Osteoblast (primary cell): Measurements from ENCODE around the gene PKP3. TPM values are rescaled to one million over a fixed set of nuclear protein-coding genes. Genes with fewer than 3 reads are reported as not detected.

Experiments used
- DNase-seq: peaks from one replicate; pipeline ENCODE4 v3.0.0; 2011; ENCODE audit warnings: low spot score, mixed read lengths; ENCODE audit not compliant: insufficient read length; ENCODE audit errors: missing footprints
- H2AFZ ChIP-seq: 2 replicates; pipeline ENCODE4 v1.6.0; 2011; ENCODE audit warnings: mild to moderate bottlenecking, low read length
- H3K27ac ChIP-seq: 2 replicates; pipeline ENCODE4 v1.5.1; 2011; ENCODE audit warnings: mild to moderate bottlenecking, low read depth, low read length, moderate library complexity
- H3K27me3 ChIP-seq: 2 replicates; pipeline ENCODE4 v1.6.0; 2012; ENCODE audit warnings: mild to moderate bottlenecking, control low read depth, inconsistent platforms, low read length, moderate library complexity; ENCODE audit not compliant: insufficient read depth
- H3K36me3 ChIP-seq: 2 replicates; pipeline ENCODE4 v1.5.1; 2011; ENCODE audit warnings: mild to moderate bottlenecking, low read length, control low read depth, moderate library complexity; ENCODE audit not compliant: insufficient read depth
- H3K4me1 ChIP-seq: 2 replicates; pipeline ENCODE4 v1.5.1; 2011; ENCODE audit warnings: mild to moderate bottlenecking, low read length, control low read depth, moderate library complexity; ENCODE audit not compliant: insufficient read depth
- H3K4me2 ChIP-seq: 2 replicates; pipeline ENCODE4 v1.6.0; 2011; ENCODE audit warnings: mild to moderate bottlenecking, low read length; ENCODE audit not compliant: insufficient read depth
- H3K4me3 ChIP-seq: fragments of 200-600 bp; sonication (generic); 3 replicates; pipeline ENCODE4 v1.5.1; 2012; ENCODE audit warnings: mild to moderate bottlenecking, low read length, inconsistent platforms; ENCODE audit not compliant: insufficient read depth
- H3K79me2 ChIP-seq: 2 replicates; pipeline ENCODE4 v1.6.0; 2012; ENCODE audit warnings: mild to moderate bottlenecking, low read length, control low read depth, inconsistent platforms; ENCODE audit not compliant: insufficient read depth
- H3K9me3 ChIP-seq: 2 replicates; pipeline ENCODE4 v1.5.1; 2011; ENCODE audit warnings: low read depth, low read length, control low read depth
- H4K20me1 ChIP-seq: 2 replicates; pipeline ENCODE4 v1.6.0; 2012; ENCODE audit warnings: mild to moderate bottlenecking, low read length, control low read depth; ENCODE audit not compliant: insufficient read depth
- CTCF ChIP-seq: IDR thresholded peaks from 2 replicates; pipeline ENCODE4 v1.5.1; 2011; ENCODE audit warnings: mild to moderate bottlenecking, low read depth, low read length, moderate library complexity; ENCODE audit errors: extremely low read depth
- total RNA-seq: library from RNA; depleted of rRNA; stranded (reverse); fragments of >200 nt; gene quantifications from 2 replicates; pipeline ENCODE4 v1.2.3, GENCODE V29; 2012

Gene PKP3
- total RNA-seq, 1 donor, result 2.5 TPM

DNA sequence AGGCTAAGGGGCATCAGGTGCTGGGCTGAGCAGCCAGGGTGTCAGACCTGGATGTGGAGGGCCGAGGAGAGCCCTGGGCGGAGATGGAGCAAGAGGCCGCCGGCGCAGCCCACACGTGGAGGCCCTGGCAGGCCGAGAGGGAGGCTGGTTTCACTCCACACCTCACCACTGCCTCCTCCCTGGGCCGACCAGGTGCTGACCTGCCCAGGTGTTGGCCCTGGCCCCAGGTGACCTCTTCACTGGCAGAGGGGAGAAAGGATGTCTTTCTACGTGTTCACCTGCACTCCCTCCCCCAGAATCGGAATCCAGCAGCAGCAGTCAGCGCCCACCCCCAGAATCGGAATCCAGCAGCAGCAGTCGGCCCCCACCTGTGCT is 47.0 kb downstream of the PKP3 start:
- Histone ChIP-seq H2AFZ (no peak overlapping the region), H4K20me1 (no peaks in the 10 kb centered on the region), H3K4me3 (no peak overlapping the region)

GRCh38 chr11:441418-442274 is 47.6 kb downstream of the PKP3 start, which contains the start of gene ANO9:
ANO9 (minus strand) TSS chr11:442011; CDS start chr11:441926, 85 bp downstream.
- peaks cover 23% of the 10 kb centered on the region for H3K27me3 ChIP-seq
- no peak within 1 kb of the TSS for H3K4me3 ChIP-seq
- peaks cover 4% of the 10 kb centered on the region for H3K4me1 ChIP-seq
- no peak within 1 kb of the TSS for H3K4me2 ChIP-seq
- no peak for DNase-seq
- no peaks in the 10 kb centered on the region for H4K20me1 ChIP-seq
- TF ChIP-seq CTCF, result no peak
- no peaks in the 10 kb centered on the region for H3K79me2 ChIP-seq
- no peaks in the 10 kb centered on the region for H3K9me3 ChIP-seq
- H2AFZ ChIP-seq, result no peak within 1 kb of the TSS
- no peaks in the 10 kb centered on the region for H3K36me3 ChIP-seq
- H3K27ac ChIP-seq, result no peak within 1 kb of the TSS

More for the DNA sequence above, 47.0 kb downstream of the PKP3 start:
- Histone ChIP-seq H3K27ac (no peak overlapping the region), H3K36me3 (no peaks in the 10 kb centered on the region), H3K27me3 (peaks cover 23% of the 10 kb centered on the region), H3K4me1 (peaks cover 4% of the 10 kb centered on the region), H3K9me3 (no peaks in the 10 kb centered on the region), H3K4me2 (no peak overlapping the region), H3K79me2 (no peaks in the 10 kb centered on the region)
- DNase-seq, result no peak
- no peak for TF ChIP-seq CTCF

GRCh38 chr11:442611-443081 is 48.6 kb downstream of the PKP3 start:
- Histone ChIP-seq H3K27ac (no peak overlapping the region), H2AFZ (no peak overlapping the region), H3K4me3 (no peak overlapping the region), H3K4me2 (no peak overlapping the region), H3K4me1 (peaks cover 4% of the 10 kb centered on the region), H3K9me3 (no peaks in the 10 kb centered on the region), H3K36me3 (no peaks in the 10 kb centered on the region), H3K79me2 (no peaks in the 10 kb centered on the region), H4K20me1 (no peaks in the 10 kb centered on the region), H3K27me3 (peaks cover 23% of the 10 kb centered on the region)
- TF ChIP-seq CTCF, result no peak
- DNase-seq, result peak; percentile 84

DNA sequence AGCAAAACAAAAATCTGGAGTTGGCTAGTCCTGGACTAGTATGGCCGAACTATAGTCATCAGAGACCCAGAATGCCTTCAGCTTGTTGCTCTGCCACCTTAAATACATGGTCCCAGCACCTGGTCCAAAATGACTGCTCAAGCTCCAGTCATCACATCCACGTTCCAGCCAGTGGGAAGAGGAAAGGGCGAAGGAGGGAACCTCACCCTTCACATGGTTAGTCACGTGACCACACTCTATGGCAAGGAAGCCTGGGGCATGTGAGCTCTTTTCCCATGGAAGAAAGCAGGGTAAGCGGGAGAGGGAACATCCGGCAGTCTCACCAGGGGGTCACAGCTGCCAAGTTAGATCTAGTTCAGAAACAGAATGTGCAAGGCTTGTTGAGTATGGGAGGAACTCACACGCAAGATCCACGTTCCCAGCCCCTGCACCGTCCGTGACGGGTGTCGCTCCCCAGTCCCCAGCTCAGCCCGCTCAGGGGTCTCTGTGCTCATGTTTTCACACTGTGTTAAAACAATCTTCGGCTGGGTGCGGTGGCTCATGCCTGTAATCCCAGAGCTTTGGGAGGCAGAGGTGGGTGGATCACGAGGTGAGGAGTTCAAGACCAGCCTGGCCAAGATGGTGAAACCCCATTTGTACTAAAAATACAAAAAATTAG is 49.7 kb downstream of the PKP3 start:
- no peaks in the 10 kb centered on the region for H3K9me3 ChIP-seq
- peaks cover 8% of the 10 kb centered on the region for H3K4me1 ChIP-seq
- peaks cover 23% of the 10 kb centered on the region for H3K27me3 ChIP-seq
- no peak overlapping the region for H3K27ac ChIP-seq
- no peaks in the 10 kb centered on the region for H4K20me1 ChIP-seq
- no peak for TF ChIP-seq CTCF
- no peak overlapping the region for H3K4me3 ChIP-seq
- no peaks in the 10 kb centered on the region for H3K36me3 ChIP-seq
- no peaks in the 10 kb centered on the region for H3K79me2 ChIP-seq
- no peak overlapping the region for H2AFZ ChIP-seq
- no peak overlapping the region for H3K4me2 ChIP-seq
- peak; percentile 92 for DNase-seq
